Ascending aorta (tissue), 2 donors: Measurements from ENCODE around the gene PIM3. TPM values are rescaled to one million over a fixed set of nuclear protein-coding genes. Genes with fewer than 3 reads are reported as not detected.

Experiments
- DNase-seq, 2 donors: peaks; one replicate each; pipeline ENCODE4 v3.0.0-alpha.2; 2019; ENCODE audit warnings: low spot score in 2 of 2
- H3K27ac ChIP-seq, 2 donors: fragments of 200-600 bp; sonication (generic); one replicate each; pipeline ENCODE4 v1.5.1; 2016 to 2017; ENCODE audit warnings: mild to moderate bottlenecking in 1 of 2
- H3K27me3 ChIP-seq: fragments of 200-600 bp; sonication (generic); one replicate; pipeline ENCODE4 v1.5.1; 2017
- H3K36me3 ChIP-seq, 2 donors: fragments of 200-600 bp; sonication (generic); one replicate each; pipeline ENCODE4 v1.5.1; 2016
- H3K4me1 ChIP-seq, 2 donors: fragments of 200-600 bp; sonication (generic); one replicate each; pipeline ENCODE4 v1.5.1; 2016 to 2017; ENCODE audit warnings: mild to moderate bottlenecking in 1 of 2
- H3K4me3 ChIP-seq, 2 donors: fragments of 200-600 bp; sonication (generic); one replicate each; pipeline ENCODE4 v1.5.1; 2016 to 2017; ENCODE audit warnings: mild to moderate bottlenecking in 1 of 2
- H3K9me3 ChIP-seq, 2 donors: fragments of 200-600 bp; sonication (generic); one replicate each; pipeline ENCODE4 v1.5.1; 2016
- intact Hi-C: fragments of 100-400 bp; cut with DNase I; formaldehyde crosslinking; loops from one replicate; pipeline ENCODE4 v1.15.1; 2023
- total RNA-seq: library from RNA; depleted of rRNA; stranded (reverse); fragments of >200 nt; gene quantifications from one replicate; pipeline ENCODE4 v1.1.0, GENCODE V29; 2016
- TF ChIP-seq, protein P1 (sequence below), 3 experiments: fragments of 200-600 bp in 2 of 3; fragments of 450-650 bp in 1 of 3; sonication (generic) in 2 of 3; IDR thresholded peaks; one replicate each; pipeline ENCODE4 v1.5.1; 2016 to 2019; ENCODE audit warnings: antibody characterized with exemption in 3 of 3, mild to moderate bottlenecking in 1 of 3, moderate library complexity in 1 of 3

Gene PIM3
- total RNA-seq, 1 donor from 2014 or later, result 269 TPM

- no peak overlapping the region for H3K27ac ChIP-seq
- H3K9me3 ChIP-seq, result no peaks in the 10 kb centered on the region
- no peak for DNase-seq
- H3K36me3 ChIP-seq, result peaks cover 0 to 14% of the 10 kb centered on the region in 2 donors
- intact Hi-C loops, result loop anchor here (1.0 kb wide), 1 partner anchor 101 kb away; no protein-coding TSS in a partner anchor
- H3K27me3 ChIP-seq, result no peaks in the 10 kb centered on the region
- H3K4me3 ChIP-seq, result no peak overlapping the region
- H3K4me1 ChIP-seq, result peaks cover 2 to 19% of the 10 kb centered on the region in 2 donors
- TF ChIP-seq, protein P1, sequence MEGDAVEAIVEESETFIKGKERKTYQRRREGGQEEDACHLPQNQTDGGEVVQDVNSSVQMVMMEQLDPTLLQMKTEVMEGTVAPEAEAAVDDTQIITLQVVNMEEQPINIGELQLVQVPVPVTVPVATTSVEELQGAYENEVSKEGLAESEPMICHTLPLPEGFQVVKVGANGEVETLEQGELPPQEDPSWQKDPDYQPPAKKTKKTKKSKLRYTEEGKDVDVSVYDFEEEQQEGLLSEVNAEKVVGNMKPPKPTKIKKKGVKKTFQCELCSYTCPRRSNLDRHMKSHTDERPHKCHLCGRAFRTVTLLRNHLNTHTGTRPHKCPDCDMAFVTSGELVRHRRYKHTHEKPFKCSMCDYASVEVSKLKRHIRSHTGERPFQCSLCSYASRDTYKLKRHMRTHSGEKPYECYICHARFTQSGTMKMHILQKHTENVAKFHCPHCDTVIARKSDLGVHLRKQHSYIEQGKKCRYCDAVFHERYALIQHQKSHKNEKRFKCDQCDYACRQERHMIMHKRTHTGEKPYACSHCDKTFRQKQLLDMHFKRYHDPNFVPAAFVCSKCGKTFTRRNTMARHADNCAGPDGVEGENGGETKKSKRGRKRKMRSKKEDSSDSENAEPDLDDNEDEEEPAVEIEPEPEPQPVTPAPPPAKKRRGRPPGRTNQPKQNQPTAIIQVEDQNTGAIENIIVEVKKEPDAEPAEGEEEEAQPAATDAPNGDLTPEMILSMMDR (IDR thresholded peaks at IDR 0.05), result peak; percentile 35 to 98 (median 54)
Measured at GRCh38 chr22:49929211-49929979, 31.2 kb upstream of the PIM3 start.

DNA sequence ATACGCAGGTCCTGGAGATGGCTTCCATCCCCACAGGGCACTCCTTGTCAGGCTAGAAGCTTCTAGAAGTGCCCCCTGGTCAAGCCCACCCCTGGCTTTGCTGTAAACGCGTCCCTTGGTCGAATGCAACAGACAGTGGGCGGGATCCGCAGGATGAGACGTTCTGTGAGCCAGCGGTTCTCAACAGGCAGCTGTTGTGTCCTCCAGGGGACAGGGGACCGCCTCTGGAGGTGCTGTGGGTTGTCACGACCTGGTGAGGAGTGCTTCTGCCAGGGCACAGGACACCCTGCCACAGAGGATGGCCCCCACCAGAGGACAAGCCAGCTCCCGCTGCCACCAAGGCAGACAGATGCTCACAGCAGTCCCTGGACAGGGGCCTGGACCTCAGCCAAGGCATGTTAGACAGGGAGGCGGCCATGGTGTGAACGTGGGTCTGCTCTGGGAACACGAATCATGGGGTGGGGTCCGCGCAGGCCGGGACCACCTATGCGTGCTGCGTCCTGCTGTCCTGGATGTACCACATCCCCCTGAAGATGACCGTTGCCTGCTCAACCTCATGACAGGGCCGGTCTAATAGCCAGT is 30.5 kb upstream of the PIM3 start:
- Histone ChIP-seq H3K27ac (no peak overlapping the region), H3K4me3 (no peak overlapping the region), H3K4me1 (peaks cover 7 to 26% of the 10 kb centered on the region in 2 donors), H3K36me3 (peaks cover 0 to 12% of the 10 kb centered on the region in 2 donors), H3K27me3 (no peaks in the 10 kb centered on the region), H3K9me3 (no peaks in the 10 kb centered on the region)
- DNase-seq, result no peak
- TF ChIP-seq, protein P1 (IDR thresholded peaks at IDR 0.05), result no peak
- intact Hi-C loops, result loop anchor here (1.0 to 10.0 kb wide), 4 partner anchors 63 to 375 kb away; partner anchors contain the start of genes PLXNB2 and SELENOO

- Histone ChIP-seq H3K27ac (no peak overlapping the region), H3K27me3 (no peaks in the 10 kb centered on the region), H3K4me1 (peaks cover 8 to 27% of the 10 kb centered on the region in 2 donors), H3K9me3 (no peaks in the 10 kb centered on the region), H3K36me3 (peaks cover 0 to 6% of the 10 kb centered on the region in 2 donors), H3K4me3 (no peak overlapping the region)
- intact Hi-C loops, result loop anchor here (1.0 to 10.0 kb wide), 4 partner anchors 13 to 374 kb away; partner anchors contain the start of genes ALG12, CRELD2, PLXNB2 and SELENOO
- peak; percentile 51 to 89 for DNase-seq
- TF ChIP-seq, protein P1 (IDR thresholded peaks at IDR 0.05), result peak; percentile 55 to 72 (median 57)
Measured at GRCh38 chr22:49930596-49931412, 29.8 kb upstream of the PIM3 start.

GRCh38 chr22:49933236-49934159 is 27.1 kb upstream of the PIM3 start:
- Histone ChIP-seq H3K27ac (peak overlapping the region; percentile 86 to 98), H3K4me3 (no peak overlapping the region)

More at GRCh38 chr22:49933236-49934159, 27.1 kb upstream of the PIM3 start:
- DNase-seq, result peak in 1 of 2 donors; percentile 80
- peaks cover 15 to 43% of the 10 kb centered on the region in 2 donors for H3K4me1 ChIP-seq
- intact Hi-C loops, result loop anchor here (5.0 to 10.0 kb wide), 2 partner anchors 269 to 371 kb away; partner anchors contain the start of genes PLXNB2 and SELENOO
- no peaks in the 10 kb centered on the region for H3K9me3 ChIP-seq
- TF ChIP-seq, protein P1 (IDR thresholded peaks at IDR 0.05), result no peak
- no peaks in the 10 kb centered on the region for H3K27me3 ChIP-seq
- H3K36me3 ChIP-seq, result no peaks in the 10 kb centered on the region
